ENCODE results near the gene ZNF423. TPM values are rescaled to one million over a fixed set of nuclear protein-coding genes. Genes with fewer than 3 reads are reported as not detected.

ZNF423 gene
- total RNA-seq, 4 donors from 2014 or later, result 6.6 to 22.9 (median 8.6) TPM

DNA sequence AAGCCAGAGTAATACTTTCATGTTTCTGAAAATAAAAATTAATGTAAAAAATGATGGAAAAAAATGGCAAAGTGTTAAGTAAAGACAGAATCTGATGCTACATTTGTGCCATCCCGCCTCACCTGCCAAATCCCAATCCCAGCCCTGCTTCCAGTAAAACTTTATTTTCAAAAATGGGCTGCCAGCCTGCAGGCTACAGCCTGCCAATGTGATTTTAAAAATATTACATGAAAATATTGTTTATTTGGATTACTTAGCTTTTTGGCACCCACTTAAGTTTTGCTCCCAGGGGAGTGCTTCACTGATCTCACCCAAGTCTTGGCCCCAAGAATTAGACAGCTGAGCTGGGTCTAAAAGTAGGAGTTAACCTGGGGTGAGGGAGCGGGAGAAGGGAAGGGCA is 369.5 kb downstream of the ZNF423 start:
- ATAC-seq (ENCODE audit: low FRiP score) (no peak), DNase-seq (ENCODE audit: low spot score) (no peak)
- no peak for TF ChIP-seq CTCF (IDR thresholded peaks at IDR 0.05)

DNA sequence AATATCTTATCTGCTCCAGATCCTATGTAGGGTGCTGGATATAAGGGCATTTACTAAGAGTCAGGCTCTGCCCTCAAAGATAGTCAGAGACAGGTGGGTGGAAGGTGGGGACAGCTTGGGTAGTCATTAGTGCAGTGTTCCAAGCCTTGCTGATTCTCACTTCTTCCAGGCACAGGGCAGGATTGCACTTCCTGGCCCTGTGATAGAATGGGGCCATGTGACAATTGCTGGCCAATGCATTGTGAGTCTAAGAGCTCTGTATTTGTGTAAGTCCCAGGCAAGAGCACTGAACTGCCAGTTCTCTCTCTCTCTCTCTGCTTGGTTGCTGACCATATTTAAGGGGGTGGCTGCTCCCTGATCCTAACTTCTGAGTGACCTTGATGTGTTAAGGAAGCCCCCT is 370.2 kb downstream of the ZNF423 start:
- TF ChIP-seq CTCF (IDR thresholded peaks at IDR 0.05), result no peak
- no peak for ATAC-seq (ENCODE audit: low FRiP score)
- no peak for DNase-seq (ENCODE audit: low spot score)

GRCh38 chr16:49484936-49485335 is 371.0 kb downstream of the ZNF423 start:
- DNase-seq (ENCODE audit: low spot score) (no peak), ATAC-seq (ENCODE audit: low FRiP score) (no peak)
- TF ChIP-seq CTCF (IDR thresholded peaks at IDR 0.05), result no peak

GRCh38 chr16:49484451-49484849 is 371.5 kb downstream of the ZNF423 start:
- ATAC-seq (ENCODE audit: low FRiP score) (peak; percentile 99), DNase-seq (ENCODE audit: low spot score) (no peak)
- TF ChIP-seq CTCF (IDR thresholded peaks at IDR 0.05), result no peak

- DNase-seq (ENCODE audit: low spot score) (no peak), ATAC-seq (ENCODE audit: low FRiP score) (no peak)
- no peak for TF ChIP-seq CTCF (IDR thresholded peaks at IDR 0.05)
These were observed 372.1 kb downstream of the ZNF423 start for GRCh38 chr16:49483651-49484450.

- DNase-seq (ENCODE audit: low spot score), result no peak
- no peak for ATAC-seq (ENCODE audit: low FRiP score)
- no peak for TF ChIP-seq CTCF (IDR thresholded peaks at IDR 0.05)
These were observed 372.7 kb downstream of the ZNF423 start for GRCh38 chr16:49483251-49483650.

DNA sequence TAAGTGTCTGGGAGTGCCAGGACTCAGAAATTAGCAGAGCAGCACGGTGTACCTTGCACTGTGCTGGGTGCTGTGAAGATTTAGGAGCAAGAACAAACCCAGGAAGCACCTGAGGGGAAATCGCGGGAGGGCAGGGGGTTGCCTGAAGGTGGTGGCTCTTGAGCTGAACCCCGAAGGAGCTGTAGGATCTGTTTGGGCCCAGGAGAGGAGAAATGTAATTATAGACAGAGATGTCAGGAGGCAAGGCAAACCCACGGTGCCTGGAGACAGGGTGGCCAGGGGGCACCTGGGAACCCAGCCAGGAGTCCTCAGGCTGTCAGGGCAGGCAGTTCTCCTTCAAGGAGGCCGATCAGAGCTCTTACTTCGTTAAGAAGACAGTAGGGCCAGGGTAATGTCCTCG is 373.2 kb downstream of the ZNF423 start:
- no peak for TF ChIP-seq CTCF (IDR thresholded peaks at IDR 0.05)
- DNase-seq (ENCODE audit: low spot score) (no peak), ATAC-seq (ENCODE audit: low FRiP score) (no peak)
